Activated T-cell treated with anti-CD3 and anti-CD28 coated beads for 24 hours (primary cell): ENCODE data around the gene SUMO4.

Experiments
- DNase-seq: peaks from one replicate; pipeline ENCODE4 v3.0.0-alpha.2; 2020; ENCODE audit warnings: low read depth

The SUMO4 gene

DNA sequence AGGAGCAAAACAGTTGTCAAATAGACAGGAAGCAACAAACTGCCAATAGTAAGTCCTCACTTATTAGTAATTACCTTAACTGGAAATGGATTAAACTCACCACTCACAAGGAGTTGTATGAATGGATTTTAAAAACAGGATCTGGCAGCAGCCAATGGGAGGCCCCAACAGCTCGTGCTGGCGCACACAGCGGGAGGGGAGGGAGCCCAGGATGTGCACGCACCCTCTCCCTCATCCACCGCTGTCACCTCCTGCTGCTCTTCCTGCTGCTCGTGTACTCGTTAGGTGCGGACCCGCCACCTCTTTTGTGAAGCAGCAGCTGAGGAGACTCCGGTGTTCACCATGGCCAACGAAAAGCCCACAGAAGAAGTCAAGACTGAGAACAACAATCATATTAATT lies at the start of gene SUMO4:
TSS of gene SUMO4 (plus strand) at position 213 of the 400 bp plus-strand sequence. CDS start at position 343, 130 bp downstream.
- DNase-seq, result no peak

- no peak for DNase-seq
Observed at GRCh38 chr6:149354009-149354408, 46.1 kb upstream of the SUMO4 start.

GRCh38 chr6:149356081-149356750 lies 43.8 kb upstream of the SUMO4 start:
- DNase-seq, result no peak

DNA sequence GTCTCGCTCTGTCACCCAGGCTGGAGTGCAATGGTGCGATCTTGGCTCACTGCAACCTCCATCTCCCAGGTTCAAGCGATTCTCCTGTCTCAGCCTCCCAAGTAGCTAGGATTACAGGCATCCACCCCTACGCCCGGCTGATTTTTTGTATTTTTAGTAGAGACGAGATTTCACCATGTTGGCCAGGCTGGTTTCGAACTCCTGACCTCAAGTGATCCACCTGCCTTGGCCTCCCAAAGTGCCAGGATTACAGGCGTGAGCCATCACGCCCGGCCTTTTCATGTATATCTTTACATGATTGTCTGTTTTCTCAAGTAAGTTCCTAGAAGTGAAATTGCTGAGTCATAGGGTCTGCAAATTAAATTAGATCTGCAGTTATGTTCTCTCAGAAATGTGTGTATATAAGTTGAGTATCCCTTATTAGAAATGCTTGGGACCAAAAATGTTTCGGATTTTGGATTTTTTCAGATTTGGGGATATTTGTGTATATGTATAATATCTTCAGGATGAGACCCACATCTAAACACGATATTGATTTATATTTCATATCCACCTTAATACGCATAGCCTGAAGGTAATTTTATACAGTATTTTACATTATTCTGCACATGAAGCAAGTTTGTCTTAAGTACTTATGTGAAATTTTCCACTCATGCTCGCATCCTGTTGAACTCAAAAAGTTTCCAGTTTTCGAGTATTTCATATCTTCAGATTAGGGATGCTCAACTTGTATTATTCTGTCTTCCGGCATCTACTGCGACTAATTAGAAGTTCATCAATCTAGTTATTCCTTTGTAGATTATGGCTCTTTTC lies 42.1 kb upstream of the SUMO4 start:
- no peak for DNase-seq

- DNase-seq, result no peak
Observed at GRCh38 chr6:149359440-149359839, 40.6 kb upstream of the SUMO4 start.

GRCh38 chr6:149360536-149360935 lies 39.5 kb upstream of the SUMO4 start:
- DNase-seq, result no peak

DNA sequence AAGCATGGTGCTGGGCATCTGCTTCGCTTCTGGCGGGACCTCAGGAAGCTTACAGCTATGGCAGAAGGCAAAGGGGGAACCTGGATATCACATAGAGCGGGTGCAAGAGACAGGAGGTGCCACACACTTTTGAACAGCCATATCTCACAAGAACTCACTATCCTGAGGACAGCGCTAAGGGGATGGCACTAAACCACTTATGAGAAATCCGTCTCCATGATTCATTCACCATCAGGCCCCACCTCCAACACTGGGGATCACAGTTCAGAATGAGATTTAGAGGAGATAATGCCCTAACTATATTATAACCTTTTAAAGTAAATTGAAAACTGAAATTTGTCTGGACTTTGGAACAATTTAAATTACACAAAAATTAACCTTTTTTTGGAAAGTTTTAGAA lies 37.8 kb upstream of the SUMO4 start:
- DNase-seq, result no peak

GRCh38 chr6:149363154-149363553 lies 36.9 kb upstream of the SUMO4 start:
- no peak for DNase-seq

DNA sequence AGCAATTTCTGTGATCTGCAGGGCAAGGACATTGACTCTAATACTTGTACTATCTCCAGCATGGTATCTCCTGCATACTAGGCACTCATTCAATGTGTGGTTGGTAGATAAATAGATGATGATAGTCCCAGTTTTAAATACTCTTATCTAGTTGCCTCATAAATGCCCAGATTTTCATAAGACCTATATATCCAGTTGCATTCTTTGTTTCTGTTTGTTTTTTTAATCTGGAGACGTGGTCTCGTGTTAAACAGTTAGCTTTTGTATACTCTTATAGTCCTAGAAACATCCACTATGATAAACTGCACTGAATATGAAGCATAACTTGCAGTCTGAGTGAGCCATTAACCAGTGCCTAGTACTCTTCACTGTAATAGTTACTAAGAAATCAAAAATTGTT lies 35.5 kb upstream of the SUMO4 start:
- no peak for DNase-seq

DNA sequence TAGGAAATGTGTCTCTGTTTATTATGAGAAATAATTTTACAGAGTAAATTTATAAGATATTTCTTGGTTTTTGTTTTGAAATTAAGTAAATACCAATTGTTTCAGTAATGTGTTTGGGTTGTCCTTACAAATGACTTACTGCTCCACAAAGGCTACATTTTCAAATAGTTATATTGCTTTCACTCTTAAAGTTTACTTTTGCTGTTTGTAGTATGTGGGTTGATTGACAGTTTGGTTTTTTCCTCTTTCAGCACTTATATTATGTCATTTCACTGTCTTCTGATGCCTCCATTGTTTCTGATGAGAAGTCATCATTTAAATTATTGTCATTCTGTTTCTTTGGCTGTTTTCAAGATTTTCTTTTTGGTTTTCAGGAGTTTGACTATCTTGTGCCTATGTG lies 34.9 kb upstream of the SUMO4 start:
- no peak for DNase-seq

DNA sequence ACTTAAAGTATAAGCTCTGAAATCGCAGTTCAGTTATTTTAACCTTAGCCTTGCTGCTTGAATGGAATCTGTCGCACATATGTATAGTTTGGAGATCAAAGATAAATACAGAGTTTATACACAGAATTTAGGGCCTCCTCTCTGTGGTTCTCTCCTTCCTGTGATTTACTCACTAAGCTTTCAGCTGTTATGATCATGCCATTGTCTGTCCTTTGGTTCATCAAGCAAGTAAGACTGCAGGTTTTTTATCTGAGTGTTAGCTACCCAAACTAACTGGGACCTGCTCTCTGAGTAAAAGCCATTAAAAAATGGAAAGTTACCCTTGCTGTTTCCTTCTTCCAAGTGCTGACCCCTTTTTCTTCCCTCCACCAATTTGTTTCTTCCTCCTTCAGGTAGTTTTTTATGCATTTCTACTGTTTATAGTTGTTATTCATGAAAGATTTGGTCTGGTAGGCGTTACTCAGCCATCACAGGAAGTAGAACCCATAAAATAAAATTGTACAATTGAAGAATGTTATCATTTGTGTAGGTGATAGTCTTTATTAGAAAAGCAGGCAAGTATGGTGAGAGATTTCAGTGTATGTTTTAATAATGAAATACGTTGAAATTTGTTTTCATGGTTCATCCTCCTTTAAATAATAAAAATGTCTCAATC lies 33.7 kb upstream of the SUMO4 start:
- no peak for DNase-seq

GRCh38 chr6:149368065-149368464 lies 32.0 kb upstream of the SUMO4 start:
- DNase-seq, result no peak

- DNase-seq, result no peak
Observed at GRCh38 chr6:149371154-149371553, 28.9 kb upstream of the SUMO4 start.

GRCh38 chr6:149372062-149372461 lies 28.0 kb upstream of the SUMO4 start:
- no peak for DNase-seq

DNA sequence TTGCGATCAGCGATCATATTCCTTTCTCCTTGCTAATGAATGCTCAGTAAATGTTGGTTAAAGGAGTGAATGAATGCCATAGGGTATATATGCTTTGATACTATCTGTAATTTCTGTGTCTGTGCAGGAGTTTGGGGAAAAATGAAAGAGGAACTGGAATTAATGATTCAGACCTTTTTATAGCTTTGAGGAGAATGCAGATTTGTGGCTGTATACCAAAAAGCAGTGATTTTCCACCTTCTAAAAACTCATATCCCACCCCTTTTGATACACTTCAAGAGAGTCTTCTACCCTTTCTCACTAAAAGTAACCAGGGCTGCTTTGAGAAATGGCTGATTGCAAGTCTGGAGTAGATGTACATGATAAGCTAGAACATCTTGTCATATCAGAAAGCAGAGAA lies 26.6 kb upstream of the SUMO4 start:
- DNase-seq, result no peak

- no peak for DNase-seq
Observed at GRCh38 chr6:149379977-149380376, 20.1 kb upstream of the SUMO4 start.

GRCh38 chr6:149380523-149380922 lies 19.5 kb upstream of the SUMO4 start:
- no peak for DNase-seq

- DNase-seq, result no peak
Observed at GRCh38 chr6:149383371-149383770, 16.7 kb upstream of the SUMO4 start.

DNA sequence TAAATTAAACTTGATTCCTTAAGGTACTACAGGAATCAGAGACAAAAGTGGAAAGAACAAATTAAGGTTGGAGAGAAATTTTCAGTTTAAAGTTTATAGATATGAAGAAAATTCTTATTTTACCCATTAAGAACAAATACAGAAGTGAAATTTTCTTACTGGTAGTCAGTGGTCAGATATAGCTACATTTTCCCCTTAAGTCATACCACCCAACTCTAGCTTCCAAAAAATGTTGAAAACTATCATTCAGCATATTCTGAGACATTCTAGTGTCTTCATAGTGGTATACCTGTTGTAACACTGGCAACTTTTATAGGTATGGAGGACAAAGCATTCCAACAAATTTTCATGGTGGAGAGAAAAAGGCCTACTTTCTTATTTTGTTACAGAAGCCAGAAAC lies 15.6 kb upstream of the SUMO4 start:
- DNase-seq, result no peak

DNA sequence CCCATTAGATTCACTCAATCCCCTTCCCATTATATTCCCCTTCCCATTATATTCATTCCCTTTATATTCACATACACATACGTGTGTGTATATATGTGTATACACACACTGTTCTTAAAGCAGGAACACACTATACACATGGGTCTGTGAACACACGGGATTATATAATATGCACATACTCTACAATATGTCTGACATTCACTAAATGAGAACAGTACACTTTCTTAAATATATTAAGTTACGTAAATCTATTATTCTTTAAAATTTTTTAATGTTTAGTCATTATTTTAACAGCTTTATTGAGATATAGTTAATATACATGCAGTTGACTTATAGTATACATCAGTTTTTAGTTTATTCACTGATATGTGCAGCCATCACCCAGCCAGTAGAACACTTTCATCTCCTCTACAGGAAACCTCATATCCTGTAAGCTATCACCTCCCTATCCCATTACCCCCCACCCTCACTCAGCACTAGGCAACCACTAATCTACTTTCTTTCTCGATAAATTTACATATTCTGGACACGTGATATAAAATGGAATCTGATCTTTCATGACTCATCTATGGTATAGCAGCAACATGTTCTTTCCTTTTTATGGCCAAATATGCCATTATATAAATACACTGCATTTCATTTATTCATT lies 13.9 kb upstream of the SUMO4 start:
- DNase-seq, result no peak

- DNase-seq, result no peak
Observed at GRCh38 chr6:149387779-149388512, 12.1 kb upstream of the SUMO4 start.
